HepG2 (cell line): ENCODE measurements around the gene DNAI4. TPM values are rescaled to one million over a fixed set of nuclear protein-coding genes. Genes with fewer than 3 reads are reported as not detected.

Experiments used
- ATAC-seq: fragments of 200-7000 bp; cut with Tn5 transposase; 3 replicates; pipeline ENCODE4 v1.9.1; 2020; ENCODE audit warnings: mild to moderate bottlenecking, moderate library complexity
- BruUV-seq: library from RNA; stranded (reverse); fragments of 400-500 nt; replicated peaks from 2 replicates; lab custom pipeline; 2021; lab: Mats Ljungman, UMichigan
- CTCF ChIA-PET: fragments of 300-600 bp; formaldehyde crosslinking; extraction: SDS; loops from one replicate; lab custom pipeline; 2021; ENCODE audit warnings: low total read pairs, inconsistent platforms, low intra/inter-chr PET ratio; lab: Yijun Ruan, JAX
- POLR2A ChIA-PET: fragments of 350-600 bp; sonication (Branson Sonifier 250); formaldehyde crosslinking; loops from one replicate; lab custom pipeline; 2020; ENCODE audit warnings: antibody characterized with exemption, inconsistent platforms; lab: Yijun Ruan, JAX
- DNase-seq: peaks from one replicate; pipeline ENCODE4 v3.0.0-alpha.2; 2015; ENCODE audit warnings: low spot score
- FAIRE-seq: peaks from 3 replicates; lab custom pipeline; 2011; peaks lifted over from hg19 to GRCh38; lab: Jason Lieb, UNC
- H2AFZ ChIP-seq: one replicate; pipeline ENCODE4 v1.6.1; 2011; ENCODE audit warnings: low read length, inconsistent platforms
- H3K27ac ChIP-seq: fragments of 300-600 bp; 3 replicates; pipeline ENCODE4 v1.8.0; 2011; ENCODE audit warnings: mixed run types, mild to moderate bottlenecking, mixed read lengths, low read length, inconsistent platforms; ENCODE audit not compliant: insufficient read depth; ENCODE audit errors: extremely low read length
- H3K27me3 ChIP-seq, 2 experiments: fragments of 200-600 bp in 1 of 2; 2 replicates in 1 of 2; 3 replicates in 1 of 2; pipeline versions ENCODE4 v1.6.0 to v1.8.0; 2011; ENCODE audit warnings: low read length in 2 of 2, mild to moderate bottlenecking in 2 of 2, moderate library complexity in 2 of 2, inconsistent platforms in 1 of 2; ENCODE audit not compliant: insufficient read depth in 2 of 2, control insufficient read depth in 1 of 2
- H3K36me3 ChIP-seq, 2 experiments: fragments of 200-600 bp in 1 of 2; replicated peaks in 1 of 2; 2 replicates in 1 of 2; 3 replicates in 1 of 2; pipeline versions ENCODE4 v1.5.1 to v1.8.0; 2011; ENCODE audit warnings: low read length in 2 of 2, inconsistent platforms in 1 of 2; ENCODE audit not compliant: insufficient read depth in 2 of 2, control insufficient read depth in 1 of 2
- H3K4me1 ChIP-seq: 2 replicates; pipeline ENCODE4 v1.5.1; 2012; ENCODE audit warnings: low read length, inconsistent platforms; ENCODE audit not compliant: insufficient read depth
- H3K4me2 ChIP-seq: 2 replicates; pipeline ENCODE4 v1.6.0; 2011; ENCODE audit warnings: low read depth, low read length, inconsistent platforms
- H3K4me3 ChIP-seq, 3 experiments: fragments of 200-600 bp in 1 of 3; sonication (generic), shearing (Covaris generic) in 1 of 3; replicated peaks in 1 of 3; 2 replicates each; pipeline ENCODE4 v1.5.1; 2011 to 2016; ENCODE audit warnings: low read length in 3 of 3, inconsistent platforms in 2 of 3, low read depth in 2 of 3, mild to moderate bottlenecking in 2 of 3, control low read depth in 1 of 3, mixed read lengths in 1 of 3; ENCODE audit not compliant: insufficient read depth in 1 of 3
- H3K79me2 ChIP-seq: one replicate; pipeline ENCODE4 v1.6.1; 2011; ENCODE audit warnings: low read length, inconsistent platforms; ENCODE audit not compliant: insufficient read depth
- H3K9ac ChIP-seq: 2 replicates; pipeline ENCODE4 v1.6.0; 2011; ENCODE audit warnings: mild to moderate bottlenecking, low read depth, low read length, inconsistent platforms; ENCODE audit not compliant: insufficient read depth
- H3K9me3 ChIP-seq: 2 replicates; pipeline ENCODE4 v1.5.1; 2012; ENCODE audit warnings: mild to moderate bottlenecking, low read length
- H4K20me1 ChIP-seq: 2 replicates; pipeline ENCODE4 v1.6.0; 2011; ENCODE audit warnings: inconsistent platforms, mild to moderate bottlenecking, low read length, moderate library complexity; ENCODE audit not compliant: insufficient read depth
- ARID3A ChIP-seq: IDR thresholded peaks from 2 replicates; pipeline ENCODE4 v1.6.1; 2012; ENCODE audit warnings: low read depth, low read length, improper control_type of control experiment
- CENPX ChIP-seq: sonication (generic); formaldehyde crosslinking; IDR thresholded peaks from 2 replicates; pipeline ENCODE4 v1.9.0; 2021; ENCODE audit warnings: mild to moderate bottlenecking, missing genetic modification reagents, moderate library complexity
- E2F1 ChIP-seq: sonication (generic); formaldehyde crosslinking; IDR thresholded peaks from 2 replicates; pipeline ENCODE4 v1.5.0; 2020; ENCODE audit warnings: missing genetic modification reagents
- MEIS2 ChIP-seq: sonication (generic); formaldehyde crosslinking; IDR thresholded peaks from 2 replicates; pipeline ENCODE4 v1.9.0; 2021; ENCODE audit warnings: mild to moderate bottlenecking, missing genetic modification reagents
- PAX8 ChIP-seq: sonication (generic); formaldehyde crosslinking; IDR thresholded peaks from 2 replicates; pipeline ENCODE4 v1.8.0; 2022; ENCODE audit warnings: mild to moderate bottlenecking, missing genetic modification reagents, borderline replicate concordance
- ZBTB46 ChIP-seq: sonication (generic); formaldehyde crosslinking; IDR thresholded peaks from 2 replicates; pipeline ENCODE4 v1.4.0; 2020; ENCODE audit warnings: mild to moderate bottlenecking, missing genetic modification reagents, borderline replicate concordance
- ZC3H4 ChIP-seq: sonication (generic); formaldehyde crosslinking; IDR thresholded peaks from 2 replicates; pipeline ENCODE4 v1.4.0; 2020; ENCODE audit warnings: missing genetic modification reagents, borderline replicate concordance
- ZEB1 ChIP-seq: IDR thresholded peaks from 2 replicates; pipeline ENCODE4 v1.6.1; 2012; ENCODE audit warnings: mild to moderate bottlenecking, low read depth, inconsistent platforms; ENCODE audit not compliant: insufficient replicate concordance
- ZMYM4 ChIP-seq: sonication (generic); formaldehyde crosslinking; IDR thresholded peaks from 2 replicates; pipeline ENCODE4 v1.8.1; 2023; ENCODE audit warnings: mild to moderate bottlenecking, missing genetic modification reagents
- ZNF30 ChIP-seq: sonication (generic); formaldehyde crosslinking; IDR thresholded peaks from 2 replicates; pipeline ENCODE4 v1.5.0; 2020; ENCODE audit warnings: mild to moderate bottlenecking, missing genetic modification reagents
- ZNF563 ChIP-seq: sonication (generic); formaldehyde crosslinking; IDR thresholded peaks from 2 replicates; pipeline ENCODE4 v1.8.0; 2022; ENCODE audit warnings: mild to moderate bottlenecking, moderate library complexity, missing genetic modification reagents
- ZNF749 ChIP-seq: sonication (generic); formaldehyde crosslinking; IDR thresholded peaks from 2 replicates; pipeline ENCODE4 v1.8.0; 2022; ENCODE audit warnings: mild to moderate bottlenecking, missing genetic modification reagents, moderate library complexity, borderline replicate concordance
- ZNF790 ChIP-seq: sonication (generic); formaldehyde crosslinking; IDR thresholded peaks from 2 replicates; pipeline ENCODE4 v1.8.0; 2022; ENCODE audit warnings: missing genetic modification reagents, mild to moderate bottlenecking, borderline replicate concordance
- WGBS: methylation state at CpG from one replicate; pipeline ENCODE4 v1.1.6; 2017; ENCODE audit warnings: low lambda C conversion rate; 5-methylcytosine and 5-hydroxymethylcytosine counted together
- in situ Hi-C: cut with HindIII; loops from 2 replicates; pipeline ENCODE4 v1.10.0; 2017; ENCODE audit warnings: low pct_unique_long_range_greater_than_20kb; ENCODE audit not compliant: extremely low pct_ligation_motif_present
- intact Hi-C: fragments of 100-400 bp; cut with micrococcal nuclease; formaldehyde crosslinking; loops from one replicate; pipeline ENCODE4 v1.10.0; 2022; ENCODE audit not compliant: unreplicated experiment
- polyA plus RNA-seq, 8 experiments: library from polyadenylated mRNA; depleted of rRNA in 3 of 8; stranded (reverse) in 7 of 8; unstranded in 1 of 8; fragments of >200 nt; fragmentation: Illumina TruSeq in 4 of 8; extraction: Trizol in 4 of 8; gene quantifications; 2 replicates each; pipeline versions ENCODE4 v1.2.1 to v1.2.3, GENCODE V29; 2011 to 2016; ENCODE audit warnings: low read depth in 4 of 8, missing spikeins in 1 of 8, mixed read lengths in 1 of 8; ENCODE audit not compliant: insufficient read depth in 1 of 8
- total RNA-seq, 5 experiments: library from RNA; depleted of rRNA; stranded (reverse); fragments of >200 nt; fragmentation: Illumina TruSeq; extraction: Trizol; gene quantifications; 2 replicates each; pipeline ENCODE4 v1.2.3, GENCODE V29; 2016; ENCODE audit warnings: low read depth in 1 of 5

The DNAI4 gene
- total and polyA plus RNA-seq, 2 of the 13 experiments (the other 11 are each of a cell fraction or from before 2014, with no cell fraction given), result 0.04 to 0.08 TPM

- no TSS peak for BruUV-seq
- H4K20me1 ChIP-seq, result 0 out of 2 replicates have a peak, but pooled peaks cover 5% of the 10 kb centered on the region
- FAIRE-seq (no peak), DNase-seq (no peak), ATAC-seq (no peak)
- CTCF ChIA-PET, result no interaction called here
- H3K4me3 ChIP-seq, result peak overlapping the region; percentile 18 to 98 (median 93); a peak in 5 of 6 replicates
- peak overlapping the region; percentile 90 for H3K9ac ChIP-seq
- POLR2A ChIA-PET, result interaction anchor here (3.1 kb wide), 1 partner anchor 12 kb away, joined by 14 read pairs; no protein-coding TSS in a partner anchor
- H3K27me3 ChIP-seq, result no peaks in the 10 kb centered on the region; a peak in 1 of 5 replicates
- no peaks in the 10 kb centered on the region for H3K9me3 ChIP-seq
- no peak overlapping the region for H2AFZ ChIP-seq
- peaks cover 69% of the 10 kb centered on the region for H3K79me2 ChIP-seq
- intact Hi-C loops, result loop anchor here (10.0 kb wide), 1 partner anchor 213 kb away; no protein-coding TSS in a partner anchor
- H3K4me2 ChIP-seq, result peak overlapping the region; percentile 97
- H3K4me1 ChIP-seq, result peaks cover 54% of the 10 kb centered on the region
- no peaks in the 10 kb centered on the region for H3K36me3 ChIP-seq
- WGBS, result 29% methylated on average over 2 of the region's 2 CpGs
- H3K27ac ChIP-seq, result peak overlapping the region; percentile 27
- TF ChIP-seq ARID3A (no peak), ZNF749 (CRISPR knock-in tag) (no peak), ZNF30 (CRISPR knock-in tag) (no peak), ZNF790 (CRISPR knock-in tag) (no peak), ZBTB46 (no peak), MEIS2 (CRISPR knock-in tag) (no peak), E2F1 (CRISPR knock-in tag) (no peak), ZMYM4 (CRISPR knock-in tag) (no peak), ZC3H4 (no peak), ZNF563 (CRISPR knock-in tag) (no peak), CENPX (no peak), PAX8 (CRISPR knock-in tag) (no peak), ZEB1 (no peak)
- in situ Hi-C loops, result loop anchor here (25.0 kb wide), 1 partner anchor 480 kb away; no protein-coding TSS in a partner anchor
These were observed 7.6 kb upstream of the DNAI4 start for GRCh38 chr1:66932291-66932690.
